ENCODE results near the gene RIN3. TPM values are rescaled to one million over a fixed set of nuclear protein-coding genes. Genes with fewer than 3 reads are reported as not detected.

The RIN3 gene
- total and polyA plus RNA-seq, 2 of the 4 experiments (the other 2 are of a cell fraction): 2.5 to 11.1 TPM

GRCh38 chr14:92589213-92589852 is 75.8 kb downstream of the RIN3 start:
- Histone ChIP-seq H2BK5ac (ENCODE audit: low read depth, low read length, poor library complexity, severe bottlenecking) (no peak overlapping the region), H3K9me3 (ENCODE audit: control insufficient read depth, insufficient read depth, low read length) (no peaks in the 10 kb centered on the region), H4K91ac (ENCODE audit: insufficient read depth, low read depth, low read length) (no peak overlapping the region), H3K4me1 (ENCODE audit: control insufficient read depth, insufficient read depth, low read length) (peaks cover 27% of the 10 kb centered on the region), H3K36me3 (ENCODE audit: control insufficient read depth, insufficient read depth, low read length) (no peaks in the 10 kb centered on the region), H3K27ac (ENCODE audit: insufficient read depth, low read length) (no peak overlapping the region), H3K79me1 (ENCODE audit: low read depth in 1 of 2, low read length in 2 of 2) (peaks cover 11 to 44% of the 10 kb centered on the region in 2 experiments), H4K8ac (ENCODE audit: low read depth in 2 of 2, low read length in 2 of 2) (no peak overlapping the region), H3K4ac (ENCODE audit: low read depth, low read length) (peak overlapping the region; percentile 9; the same call in 1 of the 2 replicates), H3K27me3 (ENCODE audit: control insufficient read depth, insufficient read depth, low read length) (no peaks in the 10 kb centered on the region), H3K9ac (ENCODE audit: low read depth, low read length) (no peak overlapping the region), H2AK9ac (replicated peaks; ENCODE audit: low read depth, low read length, poor library complexity) (no peak overlapping the region), H3K4me2 (ENCODE audit: low read depth, low read length) (no peak overlapping the region), H3K14ac (replicated peaks; ENCODE audit: low read depth, low read length) (no peak overlapping the region; the same call in 1 of the 2 replicates), H2BK20ac (ENCODE audit: low read depth, low read length) (no peak overlapping the region), H2AFZ (replicated peaks; ENCODE audit: low read length, poor library complexity) (no peak overlapping the region), H3K56ac (ENCODE audit: extremely low read depth, insufficient read depth, low read length) (no peak overlapping the region), H3K23ac (ENCODE audit: low read depth, low read length) (no peak overlapping the region), H3K4me3 (ENCODE audit: insufficient read depth, low read depth, low read length) (no peak overlapping the region), H2BK120ac (ENCODE audit: low read depth, low read length) (no peak overlapping the region), H4K5ac (ENCODE audit: low read depth, low read length) (no peak overlapping the region), H4K20me1 (ENCODE audit: insufficient read depth, low read length) (peaks cover 5% of the 10 kb centered on the region), H2AK5ac (ENCODE audit: low read depth, low read length) (peak overlapping the region; percentile 54; the same call in 1 of the 2 replicates), H3K18ac (ENCODE audit: low read depth, low read length) (no peak overlapping the region), H3K9me1 (ENCODE audit: insufficient read depth, low read length) (peaks cover 33% of the 10 kb centered on the region), H2BK15ac (ENCODE audit: low read depth, low read length) (no peak overlapping the region)
- dilution Hi-C loops (cut with HindIII; ENCODE audit: low sequenced_read_pairs, unreplicated experiment) (no loop called here), intact Hi-C loops (cut with micrococcal nuclease) (loop anchor here (2.0 to 5.0 kb wide), 2 partner anchors 91 to 198 kb away; no protein-coding TSS in a partner anchor), in situ Hi-C loops (cut with MboI; ENCODE audit: low sequenced_read_pairs) (no loop called here)
- TF ChIP-seq USF2 (IDR thresholded peaks at IDR 0.05; ENCODE audit: low read depth, low read length) (no peak), MXI1 (IDR thresholded peaks at IDR 0.05; ENCODE audit: borderline replicate concordance, low read depth, low read length) (no peak), ELK1 (IDR thresholded peaks at IDR 0.05; ENCODE audit: borderline replicate concordance, low read depth, low read length) (no peak), SMC3 (IDR thresholded peaks at IDR 0.05; ENCODE audit: low read depth, low read length) (peak; percentile 48; the same call in 1 of the 2 replicates), BHLHE40 (IDR thresholded peaks at IDR 0.05; ENCODE audit: low read depth, low read length) (no peak), RAD21 (IDR thresholded peaks at IDR 0.05; ENCODE audit: low read length) (peak; percentile 38), CEBPB (IDR thresholded peaks at IDR 0.05; ENCODE audit: low read depth, low read length) (no peak), MAZ (IDR thresholded peaks at IDR 0.05; ENCODE audit: borderline replicate concordance, low read depth, low read length) (no peak), MAFK (IDR thresholded peaks at IDR 0.05; ENCODE audit: low read depth, low read length) (no peak), CHD1 (IDR thresholded peaks at IDR 0.05; ENCODE audit: low read depth, low read length) (no peak), CTCF (conservative IDR thresholded peaks at IDR 0.05; ENCODE audit: low read depth, low read length) (peak; percentile 41), RFX5 (IDR thresholded peaks at IDR 0.05; ENCODE audit: low read depth, low read length) (no peak), NFE2L2 (IDR thresholded peaks at IDR 0.05; ENCODE audit: low read depth, low read length) (no peak), POLR2A (IDR thresholded peaks at IDR 0.05; ENCODE audit: low read depth, low read length) (no peak), FOS (IDR thresholded peaks at IDR 0.05; ENCODE audit: low read depth, low read length) (no peak)
- ChIA-PET POLR2A (ENCODE audit: unreplicated experiment) (no interaction called here), CTCF (interaction anchor here (0.5 to 2.4 kb wide), 5 partner anchors 18 to 454 kb away, joined by 3 to 5 read pairs (median 3); no protein-coding TSS in a partner anchor)
- no CpG with 5 or more reads among the region's 5 CpGs for WGBS, 2 experiments (ENCODE audit: extremely low coverage in 2 of 2, insufficient read length in 1 of 2)
- no TSS peak for BruUV-seq (replicated peaks)
- DNase-seq: peak; percentile 52
- no peak for ATAC-seq (ENCODE audit: low read depth)
